Measurements from ENCODE around the gene M6PR.
A peak's percentile ranks its signal among the peaks of the same experiment; 100 is the strongest.

M6PR gene

DNA sequence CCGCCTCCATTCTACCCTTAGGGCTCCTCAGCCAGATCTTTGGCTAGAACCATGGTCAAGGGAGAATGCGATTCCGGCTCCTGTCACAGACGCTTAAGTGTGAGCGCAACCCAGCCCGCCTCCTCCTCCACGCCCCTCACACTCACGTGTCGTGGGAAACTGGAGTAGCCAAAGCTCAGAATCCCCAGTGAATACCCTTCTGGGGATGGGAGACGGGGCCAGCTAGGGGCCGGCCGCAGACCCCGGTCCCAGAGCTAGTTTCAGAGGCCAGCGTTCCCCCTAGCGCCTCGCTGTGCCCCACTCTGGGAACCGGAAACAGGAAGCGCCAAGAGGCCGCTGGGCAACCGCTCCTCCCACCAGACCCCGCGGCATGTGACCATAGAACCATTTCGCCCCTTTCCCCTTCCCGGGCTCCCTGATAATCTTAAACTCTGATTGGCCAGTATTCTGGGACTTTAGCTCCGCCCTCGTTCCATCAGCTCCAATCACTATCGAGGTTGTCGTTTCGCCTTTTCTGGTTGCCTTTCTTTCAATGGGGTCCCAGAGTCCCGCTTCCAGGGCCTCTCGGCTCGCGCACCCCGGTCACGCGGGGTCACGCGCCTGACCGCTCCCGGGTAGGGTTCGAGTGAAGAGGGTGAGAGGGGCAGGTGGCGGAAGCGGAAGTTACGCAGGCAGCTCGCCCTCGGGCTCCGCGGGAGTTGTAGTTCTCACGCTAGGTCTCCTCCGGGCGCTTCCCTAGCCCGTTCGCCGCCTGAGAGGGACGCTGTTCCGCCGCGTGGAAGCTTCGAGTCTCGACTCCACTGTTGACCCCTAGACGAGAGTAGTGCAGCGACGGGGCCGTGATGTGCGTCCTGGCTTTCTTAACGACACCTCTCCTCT is at the start of gene M6PR:
Gene M6PR, minus strand, starts transcription at position 304 of the 879 bp plus-strand sequence. CDS start 3,241 bp downstream, outside the sequence.
- Histone ChIP-seq H2AFZ (ENCODE audit: low read length, unreplicated experiment) (peak within 1 kb of the TSS; percentile 100), H3K27ac (ENCODE audit: low read depth, low read length) (peak within 1 kb of the TSS; percentile 92), H3K36me3 (ENCODE audit: insufficient read depth, low read length) (peaks cover 14% of the 10 kb centered on the region), H3K4me3 (ENCODE audit: low read depth, low read length) (peak within 1 kb of the TSS; percentile 91), H3K4me1 (ENCODE audit: control insufficient read depth, insufficient read depth, low read length, unreplicated experiment) (peaks cover 17% of the 10 kb centered on the region), H3K79me2 (ENCODE audit: control insufficient read depth, insufficient read depth, low read length, unreplicated experiment) (peaks cover 43% of the 10 kb centered on the region), H3K27me3 (ENCODE audit: insufficient read depth, low read length) (no peaks in the 10 kb centered on the region)

DNA sequence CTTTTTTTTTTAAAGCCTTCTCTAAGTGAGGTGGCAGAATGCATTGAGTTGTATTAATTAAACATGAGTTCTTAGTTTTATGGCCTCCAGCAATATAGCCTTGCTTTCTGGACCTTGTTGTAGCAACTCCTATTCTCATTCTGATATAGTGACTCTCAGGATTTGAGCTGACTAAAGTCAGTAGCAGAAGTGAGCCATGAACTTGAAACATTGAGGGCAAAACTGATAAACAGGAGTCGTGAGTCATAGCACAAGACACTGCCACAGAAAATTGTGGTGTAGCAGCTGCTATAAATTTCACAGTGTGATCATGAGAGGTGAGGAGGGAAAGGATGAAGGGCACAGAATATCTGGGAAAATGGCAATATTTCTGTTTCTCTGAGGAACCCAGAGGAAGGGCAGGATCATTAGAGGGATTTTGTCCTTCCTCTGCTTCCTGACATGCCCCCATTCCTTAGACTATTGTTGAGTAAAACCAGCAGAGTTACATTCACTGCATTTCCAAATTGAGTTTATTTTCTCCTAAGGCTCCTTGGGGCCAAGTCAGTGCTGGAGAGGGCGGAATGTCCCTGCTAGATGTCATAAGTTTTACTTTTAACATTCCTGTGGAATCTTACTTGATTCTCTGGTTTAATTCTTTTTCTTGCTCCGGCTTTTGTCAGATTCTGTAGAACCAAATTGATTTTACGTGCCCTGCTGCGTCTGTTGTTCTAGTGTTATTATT is 47.4 kb upstream of the M6PR start:
- Histone ChIP-seq H3K36me3 (ENCODE audit: insufficient read depth, low read length) (no peaks in the 10 kb centered on the region), H3K27ac (ENCODE audit: low read depth, low read length) (no peak overlapping the region), H3K27me3 (ENCODE audit: insufficient read depth, low read length) (no peaks in the 10 kb centered on the region), H3K79me2 (ENCODE audit: control insufficient read depth, insufficient read depth, low read length, unreplicated experiment) (no peaks in the 10 kb centered on the region), H2AFZ (ENCODE audit: low read length, unreplicated experiment) (no peak overlapping the region), H3K4me1 (ENCODE audit: control insufficient read depth, insufficient read depth, low read length, unreplicated experiment) (no peaks in the 10 kb centered on the region), H3K4me3 (ENCODE audit: low read depth, low read length) (no peak overlapping the region)

DNA sequence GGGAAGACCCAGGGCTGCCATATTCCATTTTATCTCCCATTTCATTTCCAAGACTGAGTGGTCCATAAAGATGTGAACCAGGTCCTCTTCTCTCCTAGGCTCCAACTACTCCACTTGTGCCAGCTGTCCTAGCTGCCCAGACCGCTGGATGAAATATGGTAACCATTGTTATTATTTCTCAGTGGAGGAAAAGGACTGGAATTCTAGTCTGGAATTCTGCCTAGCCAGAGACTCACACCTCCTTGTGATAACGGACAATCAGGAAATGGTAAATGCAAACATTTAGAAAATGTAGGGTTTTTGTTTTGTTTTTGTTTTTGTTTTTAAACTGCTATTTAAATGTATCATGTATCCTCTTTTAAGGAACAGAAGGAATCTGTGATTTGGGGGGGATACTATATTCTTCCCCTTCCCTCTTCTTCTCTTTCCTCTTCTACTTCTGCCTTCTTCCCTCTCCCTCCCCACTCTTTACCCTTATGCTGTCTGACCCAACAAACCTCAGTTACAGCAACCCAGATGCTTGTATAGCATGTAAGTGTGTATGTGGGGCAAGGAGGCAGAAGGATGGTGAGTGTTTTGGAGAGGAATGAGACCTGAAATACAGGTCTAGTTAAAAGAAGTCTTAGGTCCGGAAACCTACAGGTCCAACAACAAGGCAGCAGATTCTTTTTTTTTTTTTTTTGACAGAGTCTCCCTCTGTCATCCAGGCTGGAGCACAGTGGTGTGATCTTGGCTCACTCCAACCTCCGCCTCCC is 45.8 kb upstream of the M6PR start:
- H2AFZ ChIP-seq (ENCODE audit: low read length, unreplicated experiment), result no peak overlapping the region
- no peaks in the 10 kb centered on the region for H3K27me3 ChIP-seq (ENCODE audit: insufficient read depth, low read length)
- H3K4me3 ChIP-seq (ENCODE audit: low read depth, low read length), result no peak overlapping the region
- H3K4me1 ChIP-seq (ENCODE audit: control insufficient read depth, insufficient read depth, low read length, unreplicated experiment), result no peaks in the 10 kb centered on the region
- no peaks in the 10 kb centered on the region for H3K36me3 ChIP-seq (ENCODE audit: insufficient read depth, low read length)
- no peaks in the 10 kb centered on the region for H3K79me2 ChIP-seq (ENCODE audit: control insufficient read depth, insufficient read depth, low read length, unreplicated experiment)
- no peak overlapping the region for H3K27ac ChIP-seq (ENCODE audit: low read depth, low read length)

DNA sequence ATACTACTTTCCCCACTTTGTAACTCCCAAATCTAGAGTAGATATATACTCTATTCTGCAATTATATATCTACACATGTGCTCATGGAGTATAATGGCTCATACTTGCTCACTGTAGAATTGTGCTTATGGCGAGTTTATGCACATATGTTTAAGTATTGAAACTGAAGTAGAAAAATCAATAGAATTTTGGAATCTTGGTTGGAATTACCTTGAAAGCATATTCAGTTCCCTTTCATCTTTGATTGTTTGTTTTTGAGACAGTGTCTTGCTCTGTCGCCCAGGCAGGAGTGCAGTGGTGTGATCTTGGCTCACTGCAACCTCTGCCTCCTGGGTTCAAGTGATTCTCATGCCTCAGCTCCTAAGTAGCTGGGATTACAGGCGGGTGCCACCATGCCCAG is 44.4 kb upstream of the M6PR start:
- H3K79me2 ChIP-seq (ENCODE audit: control insufficient read depth, insufficient read depth, low read length, unreplicated experiment), result no peaks in the 10 kb centered on the region
- H3K27ac ChIP-seq (ENCODE audit: low read depth, low read length), result no peak overlapping the region
- H3K4me1 ChIP-seq (ENCODE audit: control insufficient read depth, insufficient read depth, low read length, unreplicated experiment), result no peaks in the 10 kb centered on the region
- H2AFZ ChIP-seq (ENCODE audit: low read length, unreplicated experiment), result no peak overlapping the region
- no peaks in the 10 kb centered on the region for H3K36me3 ChIP-seq (ENCODE audit: insufficient read depth, low read length)
- no peak overlapping the region for H3K4me3 ChIP-seq (ENCODE audit: low read depth, low read length)
- no peaks in the 10 kb centered on the region for H3K27me3 ChIP-seq (ENCODE audit: insufficient read depth, low read length)

DNA sequence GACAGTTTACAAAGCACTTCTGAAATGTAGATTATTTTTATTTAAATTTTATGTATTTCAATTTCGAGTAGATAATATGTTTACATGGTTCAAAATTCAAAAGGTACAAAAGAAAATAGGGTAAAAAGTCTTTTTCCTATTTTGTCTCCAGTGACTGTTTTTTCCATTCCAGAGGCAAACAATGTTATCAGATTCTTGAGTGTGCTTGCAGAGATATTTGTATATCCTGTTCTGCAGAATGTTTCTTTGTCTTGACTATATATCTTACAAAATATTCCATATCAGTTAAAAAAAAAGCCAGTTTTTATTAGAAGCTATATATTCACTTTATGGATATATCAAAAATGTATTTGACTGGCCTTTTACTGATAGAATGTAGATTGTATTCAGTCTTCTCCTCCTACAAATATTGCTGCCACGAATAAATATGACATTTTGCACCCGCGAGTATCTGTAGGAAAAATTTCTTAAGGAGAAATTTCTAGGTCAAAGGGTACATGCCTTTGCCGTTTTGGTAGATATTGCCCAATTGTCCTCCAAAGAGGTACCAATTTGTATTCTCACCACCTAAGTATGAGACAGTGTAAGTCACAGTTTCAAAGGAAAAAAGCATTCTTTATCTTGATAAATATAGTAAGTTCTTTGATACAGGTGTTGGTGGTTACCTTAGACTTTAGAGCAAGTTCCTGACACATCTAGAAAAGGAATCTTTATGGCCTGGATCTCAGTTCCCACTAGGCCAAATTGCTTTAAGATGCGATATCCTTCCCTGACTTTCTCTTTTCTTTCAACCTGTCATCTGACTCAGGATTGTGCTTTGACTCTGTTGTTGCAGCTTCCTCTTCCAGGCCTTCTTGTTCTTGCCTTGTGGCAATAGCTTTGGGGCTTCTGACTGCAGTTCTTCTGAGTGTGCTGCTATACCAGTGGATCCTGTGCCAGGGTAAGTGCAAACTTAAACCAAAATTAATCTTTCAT is 42.2 kb upstream of the M6PR start:
- H3K27me3 ChIP-seq (ENCODE audit: insufficient read depth, low read length), result no peaks in the 10 kb centered on the region
- no peak overlapping the region for H3K4me3 ChIP-seq (ENCODE audit: low read depth, low read length)
- H2AFZ ChIP-seq (ENCODE audit: low read length, unreplicated experiment), result no peak overlapping the region
- H3K36me3 ChIP-seq (ENCODE audit: insufficient read depth, low read length), result no peaks in the 10 kb centered on the region
- no peak overlapping the region for H3K27ac ChIP-seq (ENCODE audit: low read depth, low read length)
- no peaks in the 10 kb centered on the region for H3K79me2 ChIP-seq (ENCODE audit: control insufficient read depth, insufficient read depth, low read length, unreplicated experiment)
- H3K4me1 ChIP-seq (ENCODE audit: control insufficient read depth, insufficient read depth, low read length, unreplicated experiment), result no peaks in the 10 kb centered on the region

DNA sequence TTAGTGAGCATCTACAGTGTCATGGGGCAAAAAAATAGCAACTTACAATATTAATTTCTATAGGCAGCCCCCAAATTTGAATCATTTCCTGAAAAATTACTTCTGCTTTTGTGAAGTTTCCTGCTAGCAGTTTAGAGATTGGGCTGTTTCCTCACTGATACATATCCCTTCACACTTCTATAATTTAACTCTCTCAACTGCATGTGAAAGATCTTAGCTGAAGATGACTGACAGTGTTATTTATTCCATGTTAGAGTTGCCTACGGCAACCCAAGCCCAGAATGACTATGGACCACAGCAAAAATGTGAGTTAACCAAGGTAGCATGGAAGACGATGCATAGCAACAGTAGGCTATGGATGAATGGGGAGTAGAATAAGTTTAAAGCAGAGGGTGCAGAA is 40.0 kb upstream of the M6PR start, which contains the start of gene KLRG1:
Gene KLRG1, plus strand, starts transcription at position 134 of the 400 bp plus-strand sequence. Its CDS starts 90 bp downstream, at position 224.
- H3K79me2 ChIP-seq (ENCODE audit: control insufficient read depth, insufficient read depth, low read length, unreplicated experiment), result no peaks in the 10 kb centered on the region
- H3K36me3 ChIP-seq (ENCODE audit: insufficient read depth, low read length), result no peaks in the 10 kb centered on the region
- no peaks in the 10 kb centered on the region for H3K4me1 ChIP-seq (ENCODE audit: control insufficient read depth, insufficient read depth, low read length, unreplicated experiment)
- H3K4me3 ChIP-seq (ENCODE audit: low read depth, low read length), result no peak within 1 kb of the TSS
- no peak within 1 kb of the TSS for H3K27ac ChIP-seq (ENCODE audit: low read depth, low read length)
- no peaks in the 10 kb centered on the region for H3K27me3 ChIP-seq (ENCODE audit: insufficient read depth, low read length)
- H2AFZ ChIP-seq (ENCODE audit: low read length, unreplicated experiment), result no peak within 1 kb of the TSS

DNA sequence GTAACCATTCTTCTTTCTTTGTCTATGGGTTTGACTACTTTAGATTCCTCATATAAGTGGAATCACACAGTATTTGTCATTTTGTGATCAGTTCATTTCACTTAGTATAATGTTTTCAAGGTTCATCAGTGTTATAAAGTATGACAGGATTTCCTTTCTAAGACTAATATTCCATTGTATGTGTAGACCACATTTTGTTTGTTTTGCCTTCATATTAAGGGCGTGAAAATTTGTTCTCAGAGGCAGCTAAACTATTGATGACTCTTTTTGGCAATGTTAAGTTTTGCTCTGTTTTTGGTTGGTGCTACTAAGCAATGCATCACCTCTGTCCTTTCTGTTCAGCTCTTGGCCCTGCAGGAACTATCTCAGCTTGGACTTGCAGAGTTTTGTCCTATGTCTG is 38.2 kb upstream of the M6PR start:
- no peaks in the 10 kb centered on the region for H3K27me3 ChIP-seq (ENCODE audit: insufficient read depth, low read length)
- no peaks in the 10 kb centered on the region for H3K36me3 ChIP-seq (ENCODE audit: insufficient read depth, low read length)
- no peak overlapping the region for H3K4me3 ChIP-seq (ENCODE audit: low read depth, low read length)
- no peaks in the 10 kb centered on the region for H3K4me1 ChIP-seq (ENCODE audit: control insufficient read depth, insufficient read depth, low read length, unreplicated experiment)
- no peaks in the 10 kb centered on the region for H3K79me2 ChIP-seq (ENCODE audit: control insufficient read depth, insufficient read depth, low read length, unreplicated experiment)
- no peak overlapping the region for H3K27ac ChIP-seq (ENCODE audit: low read depth, low read length)
- no peak overlapping the region for H2AFZ ChIP-seq (ENCODE audit: low read length, unreplicated experiment)

DNA sequence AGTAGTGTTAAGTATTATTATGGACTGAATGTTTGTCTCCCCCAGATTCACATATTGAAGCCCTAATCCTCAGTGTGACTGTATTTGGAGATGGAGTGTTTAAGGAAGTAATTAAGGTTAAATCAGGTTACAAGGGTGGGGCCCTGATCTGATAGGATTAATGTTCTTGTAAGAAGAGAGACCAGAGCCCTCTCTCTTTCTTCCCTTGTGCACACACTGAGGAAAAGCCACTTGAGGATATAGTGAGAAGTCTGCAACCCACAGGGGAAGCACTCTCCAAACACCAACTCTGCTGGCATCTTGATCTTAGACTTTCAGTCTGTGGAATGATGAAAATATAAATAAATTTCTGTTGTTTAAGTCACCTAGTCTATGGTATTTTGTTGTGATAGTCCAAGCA is 37.7 kb upstream of the M6PR start:
- Histone ChIP-seq H3K4me1 (ENCODE audit: control insufficient read depth, insufficient read depth, low read length, unreplicated experiment) (no peaks in the 10 kb centered on the region), H3K27me3 (ENCODE audit: insufficient read depth, low read length) (peaks cover under 1% of the 10 kb centered on the region; the same call in 1 of the 2 replicates), H3K79me2 (ENCODE audit: control insufficient read depth, insufficient read depth, low read length, unreplicated experiment) (no peaks in the 10 kb centered on the region), H3K27ac (ENCODE audit: low read depth, low read length) (no peak overlapping the region), H3K36me3 (ENCODE audit: insufficient read depth, low read length) (no peaks in the 10 kb centered on the region), H3K4me3 (ENCODE audit: low read depth, low read length) (no peak overlapping the region), H2AFZ (ENCODE audit: low read length, unreplicated experiment) (no peak overlapping the region)

DNA sequence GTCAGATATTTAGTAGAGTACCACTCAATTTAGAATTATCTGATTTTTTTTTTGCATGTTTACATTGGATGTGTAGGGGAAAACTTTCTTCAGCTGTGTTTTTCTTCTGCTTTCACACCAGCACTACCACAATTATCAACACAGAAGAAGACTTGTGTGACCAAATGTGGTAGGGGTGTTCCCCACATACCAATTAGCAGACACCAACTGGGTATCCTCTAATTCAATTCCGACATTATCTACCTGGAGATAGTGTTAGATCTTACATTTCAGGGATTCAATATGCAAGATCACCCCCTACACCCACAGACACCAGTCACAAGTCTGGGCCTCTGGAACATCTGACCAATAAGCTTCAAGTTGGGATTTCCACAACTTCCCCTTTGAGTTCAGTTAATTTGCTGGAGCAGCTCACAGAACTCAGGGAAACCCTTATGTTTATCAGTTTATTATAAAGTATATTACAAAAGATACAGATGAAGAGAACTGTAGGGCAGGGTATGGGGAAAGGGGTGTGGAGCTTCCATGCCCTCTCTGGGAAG is 35.8 kb upstream of the M6PR start:
- Histone ChIP-seq H3K27ac (ENCODE audit: low read depth, low read length) (no peak overlapping the region), H3K27me3 (ENCODE audit: insufficient read depth, low read length) (peaks cover 5% of the 10 kb centered on the region; the same call in 1 of the 2 replicates)

More for the DNA sequence above, 35.8 kb upstream of the M6PR start:
- no peaks in the 10 kb centered on the region for H3K36me3 ChIP-seq (ENCODE audit: insufficient read depth, low read length)
- H2AFZ ChIP-seq (ENCODE audit: low read length, unreplicated experiment), result no peak overlapping the region
- no peaks in the 10 kb centered on the region for H3K4me1 ChIP-seq (ENCODE audit: control insufficient read depth, insufficient read depth, low read length, unreplicated experiment)
- H3K79me2 ChIP-seq (ENCODE audit: control insufficient read depth, insufficient read depth, low read length, unreplicated experiment), result no peaks in the 10 kb centered on the region
- H3K4me3 ChIP-seq (ENCODE audit: low read depth, low read length), result no peak overlapping the region
